Ammon's horn (tissue), 1 donor: Measurements from ENCODE around the gene SLC1A5.
"Not testable (repeated sequence)": the region's sequence is repeated elsewhere in the genome, so short reads cannot be mapped to it uniquely, and the experiment has no call there.

Source experiments
- DNase-seq: peaks from one replicate; pipeline ENCODE4 v3.0.0-alpha.2; 2016; ENCODE audit warnings: low spot score

Gene SLC1A5

DNA sequence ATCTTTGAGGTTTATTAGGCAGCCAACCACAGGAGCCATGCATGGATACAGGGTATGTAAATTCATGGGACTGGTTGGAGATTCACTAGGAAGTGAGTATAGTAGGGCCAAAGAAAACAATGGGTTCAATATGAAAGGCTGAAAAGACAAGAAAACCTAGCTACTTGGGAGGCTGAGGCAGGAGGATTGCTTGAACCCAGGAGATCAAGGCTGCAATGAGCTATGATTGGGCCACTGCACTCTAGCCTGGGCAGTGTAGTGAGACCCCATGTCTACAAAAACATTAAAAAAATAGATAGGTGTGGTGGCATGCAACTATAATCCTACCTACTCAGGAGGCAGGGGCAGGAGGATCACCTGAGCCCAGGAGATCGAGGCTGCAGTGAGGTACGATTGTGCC lies 10.3 kb upstream of the SLC1A5 start:
- no peak for DNase-seq

DNA sequence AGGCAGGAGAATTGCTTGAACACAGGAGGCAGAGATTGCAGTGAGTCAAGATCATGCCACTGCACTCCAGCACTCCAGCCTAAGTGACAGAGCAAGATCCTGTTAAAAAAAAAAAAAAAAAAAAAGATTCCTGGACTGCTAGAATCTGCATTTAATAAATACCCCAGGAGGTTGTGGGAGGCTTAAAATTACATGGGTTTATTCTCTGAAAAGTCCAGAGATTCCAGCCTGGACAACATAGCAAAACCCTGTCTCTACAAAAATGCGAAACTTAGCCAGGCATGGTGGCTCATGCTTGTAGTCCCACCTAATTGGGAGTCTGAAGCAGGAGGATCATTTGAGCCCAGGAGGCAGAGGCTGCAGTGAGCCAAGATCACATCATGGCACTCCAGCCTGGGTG lies 9.5 kb upstream of the SLC1A5 start:
- no peak for DNase-seq

- DNase-seq = no peak
Measured at GRCh38 chr19:46791944-46792343, 3.5 kb upstream of the SLC1A5 start.

DNA sequence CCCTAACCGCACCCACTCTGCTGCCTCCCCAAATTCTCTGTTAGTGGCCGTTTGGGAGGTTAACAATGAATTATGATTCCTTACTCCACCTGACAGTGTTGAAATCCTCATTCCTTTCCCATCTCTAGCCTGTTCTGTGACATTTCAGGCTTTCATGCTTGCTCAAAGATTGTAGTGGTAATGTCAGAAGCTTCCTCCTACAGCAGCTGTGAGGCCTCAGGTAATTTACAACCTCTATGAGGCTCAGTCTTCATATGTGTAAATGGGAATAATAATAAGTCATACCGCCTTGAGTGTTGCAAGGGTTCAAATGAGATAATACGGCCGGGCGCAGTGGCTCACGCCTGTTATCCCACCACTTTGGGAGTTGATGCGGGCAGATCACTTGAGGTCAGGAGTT lies 977 bp upstream of the SLC1A5 start:
- DNase-seq = no peak

- no peak for DNase-seq
Measured at GRCh38 chr19:46788968-46789338, 559 bp upstream of the SLC1A5 start.

GRCh38 chr19:46787331-46788261 lies 798 bp downstream of the SLC1A5 start:
- DNase-seq = no peak

DNA sequence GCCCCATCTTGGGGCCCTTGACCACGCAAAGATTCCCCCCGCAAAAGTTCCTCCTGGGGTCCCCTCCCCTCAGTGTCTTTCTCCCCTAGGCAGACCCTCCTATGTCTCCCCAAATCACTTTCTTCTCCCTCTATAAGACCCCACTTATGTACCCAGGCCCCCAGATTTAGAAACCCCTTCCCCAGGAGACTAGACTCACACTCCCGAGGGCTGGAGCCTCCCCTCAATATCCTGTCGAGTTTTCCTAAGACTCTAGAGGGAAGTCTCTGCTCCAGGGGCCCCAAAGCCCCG lies 1.4 kb downstream of the SLC1A5 start:
- DNase-seq = no peak

- peak; percentile 48 for DNase-seq
Measured at GRCh38 chr19:46786236-46787039, 2.0 kb downstream of the SLC1A5 start.

GRCh38 chr19:46785980-46786235 lies 2.5 kb downstream of the SLC1A5 start:
- DNase-seq = no peak

DNA sequence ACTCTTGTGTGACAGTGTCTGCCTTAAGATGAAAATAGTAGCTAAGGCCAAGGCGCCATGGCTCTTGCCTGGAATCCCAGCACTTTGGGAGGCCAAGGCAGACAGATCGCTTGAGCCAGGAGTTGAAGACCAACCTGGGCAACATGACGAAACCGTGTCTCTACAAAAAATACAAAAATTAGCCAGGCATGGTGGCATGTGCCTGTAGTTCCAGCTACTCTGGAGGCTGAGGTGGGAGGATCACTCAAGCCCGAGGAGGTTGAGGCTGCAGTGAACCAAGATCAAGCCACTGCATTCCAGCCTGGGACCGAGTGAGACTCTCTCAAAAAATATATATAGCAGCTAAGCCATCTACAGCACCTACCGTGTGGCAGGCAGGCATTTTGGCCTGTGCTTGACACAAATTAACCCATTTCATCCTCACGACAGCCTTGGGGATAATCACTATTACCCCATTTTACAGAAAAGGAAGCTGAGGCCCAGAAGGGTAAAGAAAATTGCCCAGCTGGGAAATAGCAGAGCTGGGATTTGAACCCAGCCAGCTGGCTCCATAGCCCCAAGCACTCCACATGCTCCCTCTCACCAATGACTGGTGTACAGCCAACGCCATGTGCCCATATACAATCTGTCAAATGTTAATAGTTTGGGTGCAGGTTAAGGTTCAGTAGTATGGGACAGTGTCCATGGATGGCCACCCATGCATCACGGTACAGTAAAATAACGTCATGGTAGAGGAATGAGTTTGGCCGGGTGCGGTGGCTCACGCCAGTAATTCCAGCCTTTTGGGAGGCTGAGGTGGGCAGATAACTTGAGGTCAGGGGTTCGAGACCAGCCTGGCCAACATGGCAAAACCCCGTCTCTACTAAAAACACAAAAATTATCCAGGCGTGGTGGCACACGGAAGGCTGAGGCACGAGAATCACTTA lies 3.1 kb downstream of the SLC1A5 start:
- DNase-seq = no peak

GRCh38 chr19:46784262-46785053 lies 3.9 kb downstream of the SLC1A5 start:
- DNase-seq = no peak

DNA sequence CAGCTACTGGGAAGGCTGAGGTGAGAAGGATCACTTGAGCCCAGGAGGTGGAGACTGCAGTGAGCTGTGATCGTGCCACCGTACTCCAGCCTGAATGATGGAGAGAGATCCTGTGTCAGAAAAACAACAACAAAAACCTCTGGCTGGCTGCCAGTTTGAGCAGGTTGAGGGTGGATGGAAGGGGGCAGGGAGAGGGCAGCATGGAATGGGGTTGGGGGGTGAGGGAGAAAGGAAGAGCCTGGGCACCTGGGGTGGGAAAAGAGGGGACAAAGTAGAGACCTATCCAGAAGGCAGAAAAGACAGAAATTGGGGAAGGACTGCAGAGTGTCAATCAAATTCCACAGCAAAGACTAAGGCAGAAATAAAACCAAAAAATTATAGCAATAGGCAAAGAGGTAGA lies 4.7 kb downstream of the SLC1A5 start:
- DNase-seq = no peak

- DNase-seq = no peak
Measured at GRCh38 chr19:46782355-46783019, 5.9 kb downstream of the SLC1A5 start.

- DNase-seq = not testable (repeated sequence)
Measured at GRCh38 chr19:46777956-46778645, 10.3 kb downstream of the SLC1A5 start.

DNA sequence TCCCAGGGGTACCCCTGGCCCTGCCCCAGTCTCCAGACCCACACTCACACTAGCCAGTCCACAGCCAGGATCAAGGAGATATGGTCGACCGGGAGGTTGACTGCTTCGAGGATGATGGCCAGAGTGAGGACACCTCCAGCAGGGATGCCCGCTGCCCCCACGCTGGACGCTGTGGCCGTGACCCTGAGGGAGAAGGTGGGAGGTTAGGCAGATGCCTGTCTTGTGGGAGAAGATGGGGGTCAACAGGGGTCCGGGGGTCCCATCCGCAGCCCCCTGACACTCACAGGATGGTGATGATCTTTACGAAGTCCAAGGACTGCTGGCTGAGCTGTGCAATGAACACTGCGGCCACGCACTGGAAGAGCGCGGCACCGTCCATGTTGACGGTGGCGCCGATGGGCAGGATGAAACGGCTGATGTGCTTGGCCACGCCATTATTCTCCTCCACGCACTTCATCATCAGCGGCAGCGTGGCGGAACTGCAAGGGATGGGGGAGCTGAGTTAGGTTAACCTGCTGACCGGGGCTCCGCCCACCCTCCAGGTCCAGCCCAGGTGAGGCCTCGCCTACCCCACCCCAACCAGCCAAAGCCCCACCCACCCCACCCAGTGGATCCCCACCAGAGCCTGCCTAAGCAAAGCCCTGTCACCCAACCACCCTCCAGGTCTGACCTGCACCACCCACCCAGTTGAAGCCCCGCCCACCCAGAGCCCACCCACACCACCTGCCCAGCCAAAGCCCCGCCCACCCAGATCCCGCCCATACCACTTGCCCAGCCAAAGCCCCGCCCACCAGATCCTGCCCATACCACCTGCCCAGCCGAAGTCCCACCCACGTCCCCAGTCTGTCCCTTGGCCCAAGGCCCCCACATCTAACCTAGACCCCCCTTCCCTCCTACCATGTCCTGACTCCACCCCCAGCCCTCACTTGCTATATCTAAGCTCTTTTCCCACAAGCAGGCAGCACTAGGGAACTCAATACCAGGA lies 11.2 kb downstream of the SLC1A5 start:
- no peak for DNase-seq

DNA sequence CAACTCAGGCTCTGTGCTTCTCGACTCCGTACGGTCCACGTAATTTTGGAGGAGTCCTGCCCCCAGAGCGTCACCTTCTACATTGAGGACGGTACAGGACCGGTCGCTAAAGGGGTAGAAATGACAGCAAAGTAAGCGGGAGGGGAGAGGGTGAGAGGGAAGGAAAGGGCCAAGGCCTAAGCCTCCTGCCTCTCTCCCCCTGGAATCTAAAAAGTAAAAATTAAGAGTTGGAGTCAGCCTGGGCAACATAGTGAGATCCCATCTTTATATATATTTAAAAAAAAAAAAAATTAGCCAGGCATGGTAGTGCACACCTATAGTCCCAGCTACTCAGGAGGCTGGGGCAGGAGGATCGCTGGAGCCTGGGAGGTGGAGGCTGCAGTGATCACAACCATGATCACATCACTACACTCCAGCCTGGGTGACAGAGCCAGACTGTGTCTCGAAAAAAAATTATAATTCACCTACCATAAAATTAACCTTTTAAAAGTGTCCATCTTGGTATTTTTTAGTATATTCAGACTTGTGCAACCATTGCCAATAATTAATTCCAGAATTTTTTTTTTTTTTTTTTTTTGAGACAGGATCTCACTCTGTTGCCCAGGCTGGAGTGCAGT lies 12.6 kb downstream of the SLC1A5 start:
- no peak for DNase-seq

GRCh38 chr19:46773018-46773399 lies 15.4 kb downstream of the SLC1A5 start:
- no peak for DNase-seq

GRCh38 chr19:46772170-46773017 lies 16.0 kb downstream of the SLC1A5 start:
- DNase-seq = no peak
